ENCODE data around the gene PCSK5.

PCSK5 gene

DNA sequence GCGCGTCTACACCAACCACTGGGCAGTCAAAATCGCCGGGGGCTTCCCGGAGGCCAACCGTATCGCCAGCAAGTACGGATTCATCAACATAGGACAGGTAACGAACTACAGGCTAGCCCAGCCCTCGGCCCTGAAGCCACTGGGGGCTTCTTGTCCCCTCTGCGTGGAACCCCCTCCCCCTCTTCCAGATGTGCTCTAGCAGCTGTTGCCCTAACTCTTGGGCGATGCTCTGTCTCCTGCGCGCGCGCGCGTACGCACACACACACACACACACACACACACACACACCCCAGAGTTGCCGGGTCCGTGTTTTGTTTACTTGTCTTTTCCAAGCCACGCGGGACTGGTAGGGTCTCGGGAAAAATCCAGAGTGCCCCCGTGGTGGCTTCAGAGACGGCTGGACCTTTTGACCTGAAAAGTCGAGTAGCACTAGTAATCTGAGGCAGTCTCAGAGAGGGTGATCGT lies 836 bp downstream of the PCSK5 start:
- Histone ChIP-seq H3K27me3 (ENCODE audit: low read length) (no peaks in the 10 kb centered on the region), H3K4me2 (ENCODE audit: low read depth, low read length, poor library complexity, severe bottlenecking) (no peak overlapping the region), H3K9me2 (replicated peaks; ENCODE audit: insufficient read depth, low read length) (no peaks in the 10 kb centered on the region), H3F3A (ENCODE audit: insufficient read depth) (no peaks in the 10 kb centered on the region), H3K27ac (ENCODE audit: low read depth, low read length) (no peak overlapping the region), H4K20me1 (ENCODE audit: low read depth, low read length) (no peaks in the 10 kb centered on the region), H3K9ac (ENCODE audit: low read length) (no peak overlapping the region), H3K36me3 (ENCODE audit: low read length) (no peaks in the 10 kb centered on the region), H3K9me3 (ENCODE audit: insufficient read depth, low read length) (no peaks in the 10 kb centered on the region), H2AFZ (ENCODE audit: low read depth, low read length, severe bottlenecking) (no peak overlapping the region), H3K79me2 (ENCODE audit: insufficient read depth, low read length) (no peaks in the 10 kb centered on the region), H3K4me3 (ENCODE audit: insufficient read depth, low read length, poor library complexity, severe bottlenecking) (no peak overlapping the region)
- TF ChIP-seq EZH2phosphoT487 (conservative IDR thresholded peaks at IDR 0.05; ENCODE audit: low read length) = no peak
- TF ChIP-seq, protein P1, sequence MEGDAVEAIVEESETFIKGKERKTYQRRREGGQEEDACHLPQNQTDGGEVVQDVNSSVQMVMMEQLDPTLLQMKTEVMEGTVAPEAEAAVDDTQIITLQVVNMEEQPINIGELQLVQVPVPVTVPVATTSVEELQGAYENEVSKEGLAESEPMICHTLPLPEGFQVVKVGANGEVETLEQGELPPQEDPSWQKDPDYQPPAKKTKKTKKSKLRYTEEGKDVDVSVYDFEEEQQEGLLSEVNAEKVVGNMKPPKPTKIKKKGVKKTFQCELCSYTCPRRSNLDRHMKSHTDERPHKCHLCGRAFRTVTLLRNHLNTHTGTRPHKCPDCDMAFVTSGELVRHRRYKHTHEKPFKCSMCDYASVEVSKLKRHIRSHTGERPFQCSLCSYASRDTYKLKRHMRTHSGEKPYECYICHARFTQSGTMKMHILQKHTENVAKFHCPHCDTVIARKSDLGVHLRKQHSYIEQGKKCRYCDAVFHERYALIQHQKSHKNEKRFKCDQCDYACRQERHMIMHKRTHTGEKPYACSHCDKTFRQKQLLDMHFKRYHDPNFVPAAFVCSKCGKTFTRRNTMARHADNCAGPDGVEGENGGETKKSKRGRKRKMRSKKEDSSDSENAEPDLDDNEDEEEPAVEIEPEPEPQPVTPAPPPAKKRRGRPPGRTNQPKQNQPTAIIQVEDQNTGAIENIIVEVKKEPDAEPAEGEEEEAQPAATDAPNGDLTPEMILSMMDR (IDR thresholded peaks at IDR 0.05; ENCODE audit: insufficient read depth, low read length, poor library complexity, severe bottlenecking) = no peak

DNA sequence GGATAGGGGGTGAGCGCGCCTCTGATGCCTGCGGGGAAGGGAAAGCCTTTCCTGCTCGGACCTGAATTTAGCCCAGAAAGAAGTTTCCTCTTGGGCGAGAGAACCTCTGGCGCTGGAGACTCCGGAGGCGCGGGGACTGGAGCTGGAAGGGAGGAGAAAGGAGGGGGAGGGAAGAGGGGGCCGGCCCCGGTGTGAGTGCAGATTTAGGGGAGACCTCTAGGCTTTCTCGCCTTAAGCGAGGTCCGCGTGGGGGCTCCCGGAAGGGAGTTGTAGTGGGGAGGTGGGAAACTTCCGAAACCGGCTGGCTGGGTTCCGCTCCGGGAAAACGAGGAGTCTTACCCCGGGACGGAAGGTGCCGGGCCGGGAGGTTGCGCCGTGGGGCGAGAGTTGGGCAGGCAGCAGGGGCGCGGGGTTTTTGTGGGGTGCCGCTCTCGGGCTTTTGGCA lies 1.3 kb downstream of the PCSK5 start:
- H3K27ac ChIP-seq (ENCODE audit: low read depth, low read length) = no peak overlapping the region
- no peaks in the 10 kb centered on the region for H3K79me2 ChIP-seq (ENCODE audit: insufficient read depth, low read length)
- no peak overlapping the region for H2AFZ ChIP-seq (ENCODE audit: low read depth, low read length, severe bottlenecking)
- H4K20me1 ChIP-seq (ENCODE audit: low read depth, low read length) = no peaks in the 10 kb centered on the region
- no peaks in the 10 kb centered on the region for H3K9me3 ChIP-seq (ENCODE audit: insufficient read depth, low read length)
- H3K9me2 ChIP-seq (replicated peaks; ENCODE audit: insufficient read depth, low read length) = no peaks in the 10 kb centered on the region
- H3K36me3 ChIP-seq (ENCODE audit: low read length) = no peaks in the 10 kb centered on the region
- no peak overlapping the region for H3K9ac ChIP-seq (ENCODE audit: low read length)
- no peak overlapping the region for H3K4me2 ChIP-seq (ENCODE audit: low read depth, low read length, poor library complexity, severe bottlenecking)
- no peaks in the 10 kb centered on the region for H3F3A ChIP-seq (ENCODE audit: insufficient read depth)
- no peak overlapping the region for H3K4me3 ChIP-seq (ENCODE audit: insufficient read depth, low read length, poor library complexity, severe bottlenecking)
- H3K27me3 ChIP-seq (ENCODE audit: low read length) = no peaks in the 10 kb centered on the region
- TF ChIP-seq EZH2phosphoT487 (conservative IDR thresholded peaks at IDR 0.05; ENCODE audit: low read length) = no peak
- TF ChIP-seq, protein P1 (IDR thresholded peaks at IDR 0.05; ENCODE audit: insufficient read depth, low read length, poor library complexity, severe bottlenecking) = no peak

DNA sequence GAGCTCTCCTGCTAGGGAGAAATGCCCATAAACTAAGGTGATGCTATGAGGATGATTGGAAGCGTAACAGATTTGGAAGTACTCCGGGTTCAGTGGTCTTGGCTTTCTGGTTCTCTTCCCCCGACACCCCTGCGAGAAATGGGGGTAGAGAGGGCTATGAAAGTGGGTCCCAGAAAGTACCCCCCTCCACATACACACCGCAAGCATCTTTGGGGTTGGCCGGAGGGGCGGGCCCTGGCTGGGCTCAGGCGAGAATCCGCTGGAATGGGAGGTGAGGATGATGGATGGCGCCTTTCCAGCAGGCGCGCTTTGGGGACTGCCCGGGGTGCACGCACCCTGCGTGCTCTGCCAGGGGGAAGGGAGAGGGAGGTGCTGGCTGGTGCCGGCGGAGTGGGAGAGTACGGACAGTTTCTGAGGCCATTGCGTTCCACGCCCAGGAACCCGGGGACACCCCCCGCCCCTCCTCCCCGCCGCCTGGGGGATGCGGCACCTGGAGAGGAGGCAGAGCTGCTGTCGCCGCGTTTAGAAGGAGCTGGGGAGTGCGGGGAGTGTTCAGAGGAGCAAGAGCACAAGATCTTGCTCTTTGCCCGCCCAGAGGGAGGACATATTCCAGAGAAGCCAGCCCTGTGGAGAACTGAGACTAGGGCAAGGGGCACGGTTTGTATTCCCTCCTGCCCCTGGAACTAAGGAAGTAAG lies 1.9 kb downstream of the PCSK5 start:
- no peak for TF ChIP-seq EZH2phosphoT487 (conservative IDR thresholded peaks at IDR 0.05; ENCODE audit: low read length)
- TF ChIP-seq, protein P1 (IDR thresholded peaks at IDR 0.05; ENCODE audit: insufficient read depth, low read length, poor library complexity, severe bottlenecking) = no peak
- Histone ChIP-seq H3K27me3 (ENCODE audit: low read length) (no peaks in the 10 kb centered on the region), H3K9me2 (replicated peaks; ENCODE audit: insufficient read depth, low read length) (no peaks in the 10 kb centered on the region), H3K4me2 (ENCODE audit: low read depth, low read length, poor library complexity, severe bottlenecking) (no peak overlapping the region), H3K4me3 (ENCODE audit: insufficient read depth, low read length, poor library complexity, severe bottlenecking) (no peak overlapping the region), H3K36me3 (ENCODE audit: low read length) (no peaks in the 10 kb centered on the region), H4K20me1 (ENCODE audit: low read depth, low read length) (no peaks in the 10 kb centered on the region), H3K27ac (ENCODE audit: low read depth, low read length) (no peak overlapping the region), H3F3A (ENCODE audit: insufficient read depth) (no peaks in the 10 kb centered on the region), H3K79me2 (ENCODE audit: insufficient read depth, low read length) (no peaks in the 10 kb centered on the region), H2AFZ (ENCODE audit: low read depth, low read length, severe bottlenecking) (no peak overlapping the region), H3K9ac (ENCODE audit: low read length) (no peak overlapping the region), H3K9me3 (ENCODE audit: insufficient read depth, low read length) (no peaks in the 10 kb centered on the region)
